ENCODE measurements around the gene DCLK1.

DNA sequence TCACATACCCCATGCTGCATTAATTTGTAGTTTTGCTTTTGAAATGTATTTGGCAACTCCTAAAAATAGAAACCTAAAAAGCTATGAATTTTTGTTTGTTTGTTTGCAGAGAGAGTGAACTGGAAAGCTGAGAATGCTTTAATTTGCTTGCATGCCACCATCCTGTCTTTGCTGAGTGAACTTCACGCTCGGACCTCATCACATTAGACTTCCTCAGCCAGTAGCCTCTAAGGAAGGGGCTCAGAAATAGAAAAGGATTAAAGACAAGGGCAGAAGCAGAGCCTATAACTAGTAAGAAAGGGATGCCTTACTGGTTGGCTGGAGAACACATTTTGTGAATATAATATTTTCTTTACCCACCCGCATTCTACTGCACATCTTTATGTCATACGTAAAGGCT is 275.1 kb downstream of the DCLK1 start:
- TF ChIP-seq POLR2A (IDR thresholded peaks at IDR 0.05), result no peak
- TF ChIP-seq, protein P1, sequence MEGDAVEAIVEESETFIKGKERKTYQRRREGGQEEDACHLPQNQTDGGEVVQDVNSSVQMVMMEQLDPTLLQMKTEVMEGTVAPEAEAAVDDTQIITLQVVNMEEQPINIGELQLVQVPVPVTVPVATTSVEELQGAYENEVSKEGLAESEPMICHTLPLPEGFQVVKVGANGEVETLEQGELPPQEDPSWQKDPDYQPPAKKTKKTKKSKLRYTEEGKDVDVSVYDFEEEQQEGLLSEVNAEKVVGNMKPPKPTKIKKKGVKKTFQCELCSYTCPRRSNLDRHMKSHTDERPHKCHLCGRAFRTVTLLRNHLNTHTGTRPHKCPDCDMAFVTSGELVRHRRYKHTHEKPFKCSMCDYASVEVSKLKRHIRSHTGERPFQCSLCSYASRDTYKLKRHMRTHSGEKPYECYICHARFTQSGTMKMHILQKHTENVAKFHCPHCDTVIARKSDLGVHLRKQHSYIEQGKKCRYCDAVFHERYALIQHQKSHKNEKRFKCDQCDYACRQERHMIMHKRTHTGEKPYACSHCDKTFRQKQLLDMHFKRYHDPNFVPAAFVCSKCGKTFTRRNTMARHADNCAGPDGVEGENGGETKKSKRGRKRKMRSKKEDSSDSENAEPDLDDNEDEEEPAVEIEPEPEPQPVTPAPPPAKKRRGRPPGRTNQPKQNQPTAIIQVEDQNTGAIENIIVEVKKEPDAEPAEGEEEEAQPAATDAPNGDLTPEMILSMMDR (IDR thresholded peaks at IDR 0.05 in 4 of 5, conservative IDR thresholded peaks at IDR 0.05 in 1 of 5), result no peak

Data from gastrocnemius medialis (tissue), 4 donors.